ENCODE results near the gene ZGPAT. TPM values are rescaled to one million over a fixed set of nuclear protein-coding genes. Genes with fewer than 3 reads are reported as not detected.
A peak's percentile ranks its signal among the peaks of the same experiment; 100 is the strongest.

Gene ZGPAT
- total RNA-seq, 4 donors from 2014 or later: 13.4 to 20.8 (median 15.5) TPM

DNA sequence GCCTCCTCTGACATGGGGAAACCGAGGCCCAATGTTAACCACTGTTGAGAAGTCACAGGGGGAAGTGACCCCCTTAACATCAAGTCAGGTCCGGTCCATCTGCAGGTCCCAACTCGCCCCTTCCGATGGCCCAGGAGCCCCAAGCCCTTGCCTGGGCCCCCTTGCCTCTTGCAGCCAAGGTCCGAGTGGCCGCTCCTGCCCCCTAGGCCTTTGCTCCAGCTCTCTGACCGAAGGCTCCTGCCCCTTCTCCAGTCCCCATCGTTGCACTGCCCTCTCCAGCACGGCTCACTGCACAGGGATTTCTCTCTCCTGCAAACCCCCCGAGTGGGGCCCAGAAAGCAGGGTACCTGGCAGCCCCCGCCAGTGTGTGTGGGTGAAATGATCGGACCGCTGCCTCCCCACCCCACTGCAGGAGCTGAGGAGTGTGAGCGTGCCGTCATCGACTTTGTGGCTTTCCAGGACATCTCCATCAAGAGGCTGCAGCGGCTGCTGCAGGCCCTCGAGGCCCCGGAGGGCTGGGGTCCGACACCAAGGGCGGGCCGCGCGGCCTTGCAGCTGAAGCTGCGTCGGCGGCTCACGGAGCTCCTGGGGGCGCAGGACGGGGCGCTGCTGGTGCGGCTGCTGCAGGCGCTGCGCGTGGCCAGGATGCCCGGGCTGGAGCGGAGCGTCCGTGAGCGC is 9.8 kb upstream of the ZGPAT start:
- Histone ChIP-seq H3K4me1 (peaks cover 30 to 32% of the 10 kb centered on the region in 2 donors), H3K27ac (peak overlapping the region in 1 of 4 donors; percentile 76), H3K9me3 (no peaks in the 10 kb centered on the region), H3K36me3 (peaks cover 0 to 7% of the 10 kb centered on the region in 2 donors), H3K4me3 (no peak overlapping the region), H3K27me3 (no peaks in the 10 kb centered on the region)
- TF ChIP-seq, protein P1, sequence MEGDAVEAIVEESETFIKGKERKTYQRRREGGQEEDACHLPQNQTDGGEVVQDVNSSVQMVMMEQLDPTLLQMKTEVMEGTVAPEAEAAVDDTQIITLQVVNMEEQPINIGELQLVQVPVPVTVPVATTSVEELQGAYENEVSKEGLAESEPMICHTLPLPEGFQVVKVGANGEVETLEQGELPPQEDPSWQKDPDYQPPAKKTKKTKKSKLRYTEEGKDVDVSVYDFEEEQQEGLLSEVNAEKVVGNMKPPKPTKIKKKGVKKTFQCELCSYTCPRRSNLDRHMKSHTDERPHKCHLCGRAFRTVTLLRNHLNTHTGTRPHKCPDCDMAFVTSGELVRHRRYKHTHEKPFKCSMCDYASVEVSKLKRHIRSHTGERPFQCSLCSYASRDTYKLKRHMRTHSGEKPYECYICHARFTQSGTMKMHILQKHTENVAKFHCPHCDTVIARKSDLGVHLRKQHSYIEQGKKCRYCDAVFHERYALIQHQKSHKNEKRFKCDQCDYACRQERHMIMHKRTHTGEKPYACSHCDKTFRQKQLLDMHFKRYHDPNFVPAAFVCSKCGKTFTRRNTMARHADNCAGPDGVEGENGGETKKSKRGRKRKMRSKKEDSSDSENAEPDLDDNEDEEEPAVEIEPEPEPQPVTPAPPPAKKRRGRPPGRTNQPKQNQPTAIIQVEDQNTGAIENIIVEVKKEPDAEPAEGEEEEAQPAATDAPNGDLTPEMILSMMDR (IDR thresholded peaks at IDR 0.05 in 4 of 5, conservative IDR thresholded peaks at IDR 0.05 in 1 of 5): no peak
- TF ChIP-seq POLR2A (IDR thresholded peaks at IDR 0.05): no peak
- DNase-seq: peak in 1 of 2 donors; percentile 11
- ATAC-seq: no peak
- in situ Hi-C loops (cut with MboI; ENCODE audit: low sequenced_read_pairs in 4 of 4) (no loop called here), intact Hi-C loops (cut with DNase I; ENCODE audit: low total_unique reads) (no loop called here)

DNA sequence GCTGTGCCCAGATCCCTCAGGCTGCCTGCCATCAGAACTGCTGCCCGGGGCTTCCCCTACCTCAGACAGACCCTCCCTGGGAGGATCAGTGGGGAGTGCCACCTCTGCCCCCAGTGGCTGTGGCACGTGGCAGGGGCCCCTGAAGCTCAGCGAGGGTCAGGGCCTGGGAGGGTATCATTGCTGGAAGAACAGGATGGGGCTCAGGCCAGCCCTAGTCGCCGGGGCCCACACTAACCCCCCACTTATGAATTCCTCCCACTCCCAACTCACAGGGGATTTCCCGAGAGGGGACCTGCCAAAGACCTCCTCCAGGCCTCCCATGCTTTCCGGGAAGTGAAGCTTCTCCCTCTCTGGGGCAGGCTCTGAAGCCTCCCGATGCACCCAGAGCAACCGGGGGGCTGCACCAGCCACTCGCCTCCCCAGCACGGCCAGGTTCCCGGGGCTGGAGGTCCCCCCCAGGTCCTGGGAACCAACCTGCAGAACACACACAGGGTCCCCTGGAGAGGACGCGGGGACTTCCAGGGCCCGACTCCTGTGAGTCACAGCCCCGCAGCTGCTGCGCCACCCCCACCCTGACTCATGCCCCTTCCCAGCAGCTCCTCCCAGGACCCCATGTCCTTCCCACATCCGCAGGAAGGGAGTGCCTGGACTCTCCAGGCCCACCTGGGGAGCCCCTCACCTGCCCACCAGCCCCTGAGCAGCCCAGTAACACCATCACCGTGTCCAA is 8.9 kb upstream of the ZGPAT start:
- ATAC-seq (peak; percentile 24 to 37), DNase-seq (peak in 1 of 2 donors; percentile 59)
- peak in 1 of 2 donors; percentile 17 for TF ChIP-seq POLR2A (IDR thresholded peaks at IDR 0.05)
- TF ChIP-seq, protein P1 (IDR thresholded peaks at IDR 0.05 in 4 of 5, conservative IDR thresholded peaks at IDR 0.05 in 1 of 5): no peak
- intact Hi-C loops (cut with DNase I; ENCODE audit: low total_unique reads) (no loop called here), in situ Hi-C loops (cut with MboI; ENCODE audit: low sequenced_read_pairs in 4 of 4) (no loop called here)
- peak overlapping the region in 1 of 4 donors; percentile 11 for H3K4me3 ChIP-seq
- no peaks in the 10 kb centered on the region for H3K27me3 ChIP-seq
- H3K36me3 ChIP-seq: peaks cover 0 to 4% of the 10 kb centered on the region in 2 donors
- no peaks in the 10 kb centered on the region for H3K9me3 ChIP-seq
- H3K27ac ChIP-seq: peak overlapping the region; percentile 58 to 76 (median 62)
- H3K4me1 ChIP-seq: peaks cover 30 to 32% of the 10 kb centered on the region in 2 donors

DNA sequence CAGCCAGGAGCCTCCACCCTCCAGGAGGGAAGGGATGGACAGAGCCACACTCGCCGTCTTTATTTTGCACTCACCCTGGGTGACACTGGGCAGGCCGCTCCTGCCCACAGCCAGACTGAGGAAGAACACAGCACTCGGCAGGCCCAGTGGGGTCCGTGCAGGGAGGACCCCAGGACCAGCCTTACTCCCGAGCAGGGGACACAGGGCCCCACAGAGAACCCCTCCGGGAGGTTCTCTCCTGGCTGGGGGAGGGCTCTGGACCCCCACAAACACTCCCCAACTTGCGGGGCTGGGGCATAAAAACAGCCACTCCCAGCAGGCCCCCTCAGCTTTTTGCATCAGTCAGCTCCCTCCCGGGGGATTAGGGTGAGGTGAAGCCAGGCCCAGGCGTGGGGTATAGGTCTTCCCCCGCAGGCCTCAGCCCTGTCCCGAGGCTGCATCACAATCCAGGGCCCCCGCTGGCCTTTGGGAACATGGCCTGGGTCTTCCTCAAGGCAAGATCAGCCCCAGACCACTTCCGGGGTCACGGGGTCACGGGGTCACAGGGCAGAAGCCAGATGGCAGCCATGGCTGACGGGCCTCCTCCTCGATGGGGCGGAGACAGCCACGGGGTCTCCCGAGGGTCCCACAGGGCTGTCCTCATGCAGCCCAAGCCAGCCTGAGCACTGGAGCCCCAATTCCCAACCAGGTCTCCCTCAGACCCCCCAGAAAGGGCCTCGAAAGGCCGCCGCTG is 8.2 kb upstream of the ZGPAT start:
- H3K27ac ChIP-seq: peak overlapping the region; percentile 58 to 76 (median 62)
- H3K36me3 ChIP-seq: peaks cover 0 to 6% of the 10 kb centered on the region in 2 donors
- DNase-seq (peak in 1 of 2 donors; percentile 13), ATAC-seq (no peak)
- in situ Hi-C loops (cut with MboI; ENCODE audit: low sequenced_read_pairs in 4 of 4): no loop called here
- no peak overlapping the region for H3K4me3 ChIP-seq
- no peaks in the 10 kb centered on the region for H3K27me3 ChIP-seq
- peaks cover 30 to 32% of the 10 kb centered on the region in 2 donors for H3K4me1 ChIP-seq
- intact Hi-C loops (cut with DNase I; ENCODE audit: low total_unique reads): no loop called here
- TF ChIP-seq, protein P1 (IDR thresholded peaks at IDR 0.05 in 4 of 5, conservative IDR thresholded peaks at IDR 0.05 in 1 of 5): no peak
- no peak for TF ChIP-seq POLR2A (IDR thresholded peaks at IDR 0.05)
- no peaks in the 10 kb centered on the region for H3K9me3 ChIP-seq

DNA sequence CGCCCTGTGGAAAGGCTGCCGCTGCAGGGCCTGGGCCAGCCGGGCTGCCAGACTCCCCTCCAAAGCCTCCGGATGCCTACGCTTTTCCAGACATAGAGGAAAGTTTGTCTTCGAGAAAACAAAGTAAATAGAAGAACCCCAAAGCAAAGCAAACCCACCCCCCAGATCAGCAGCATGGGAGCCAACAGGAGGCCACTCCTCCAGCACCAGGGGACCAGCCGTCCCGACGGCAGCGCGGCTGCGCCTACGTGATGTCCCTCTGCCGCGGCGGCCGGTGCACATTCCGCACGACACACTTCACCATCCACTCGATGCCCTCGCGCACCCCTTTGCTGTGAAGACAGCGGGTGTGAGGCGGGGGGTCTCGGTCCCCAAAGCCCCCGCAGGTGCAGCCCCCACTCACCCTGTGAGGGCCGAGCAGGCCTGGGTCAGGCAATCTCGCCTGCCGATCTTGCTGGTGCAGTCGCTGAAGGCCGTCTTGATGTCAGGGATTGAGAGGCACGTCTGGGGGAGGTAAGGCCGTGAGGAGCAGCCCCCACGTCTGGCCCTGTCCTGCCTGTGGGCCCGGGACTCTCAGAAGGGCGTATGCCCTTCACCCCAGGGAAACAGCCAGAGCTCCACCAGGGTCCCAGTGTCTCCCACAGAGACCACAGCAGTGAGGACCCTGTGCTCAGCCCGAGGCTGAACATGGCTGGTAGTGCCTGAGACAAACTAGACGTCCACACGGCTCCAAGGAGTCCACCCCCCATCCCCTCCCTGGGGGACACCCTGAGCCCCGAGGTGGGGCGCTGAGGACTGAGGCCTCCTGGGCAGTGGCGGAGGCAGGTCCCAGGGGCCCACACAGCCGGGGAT is 7.4 kb upstream of the ZGPAT start:
- TF ChIP-seq, protein P1 (IDR thresholded peaks at IDR 0.05 in 4 of 5, conservative IDR thresholded peaks at IDR 0.05 in 1 of 5): no peak
- no peak for TF ChIP-seq POLR2A (IDR thresholded peaks at IDR 0.05)
- Histone ChIP-seq H3K9me3 (no peaks in the 10 kb centered on the region), H3K4me1 (peaks cover 30 to 32% of the 10 kb centered on the region in 2 donors), H3K36me3 (peaks cover 0 to 14% of the 10 kb centered on the region in 2 donors), H3K27me3 (no peaks in the 10 kb centered on the region), H3K4me3 (no peak overlapping the region), H3K27ac (peak overlapping the region in 2 of 4 donors; percentile 65 to 76)
- DNase-seq (peak in 1 of 2 donors; percentile 15), ATAC-seq (no peak)
- intact Hi-C loops (cut with DNase I; ENCODE audit: low total_unique reads): no loop called here
- in situ Hi-C loops (cut with MboI; ENCODE audit: low sequenced_read_pairs in 4 of 4): no loop called here
